Measurements from ENCODE around the gene ZDHHC1. TPM values are rescaled to one million over a fixed set of nuclear protein-coding genes. Genes with fewer than 3 reads are reported as not detected.

The ZDHHC1 gene
- total RNA-seq, 4 donors from 2014 or later: 33.3 to 63.8 (median 50.9) TPM

GRCh38 chr16:67458121-67458641 is 41.9 kb upstream of the ZDHHC1 start:
- peaks cover 70 to 91% of the 10 kb centered on the region in 2 donors for H3K4me1 ChIP-seq
- no peaks in the 10 kb centered on the region for H3K36me3 ChIP-seq
- intact Hi-C loops (cut with DNase I): no loop called here
- no peak overlapping the region for H3K4me3 ChIP-seq (replicated peaks in 1 of 3)
- H3K27ac ChIP-seq: peak overlapping the region; percentile 85 to 90 (median 88)
- no peak for DNase-seq
- 56 to 71% methylated on average over 2 to 6 of the region's 6 CpGs for WGBS, 2 donors
- H3K27me3 ChIP-seq: no peaks in the 10 kb centered on the region
- H3K9me3 ChIP-seq: no peaks in the 10 kb centered on the region
- TF ChIP-seq CTCF (IDR thresholded peaks at IDR 0.05): no peak
- TF ChIP-seq POLR2A (IDR thresholded peaks at IDR 0.05): no peak

GRCh38 chr16:67457611-67458010 is 41.3 kb upstream of the ZDHHC1 start:
- Histone ChIP-seq H3K9me3 (no peaks in the 10 kb centered on the region), H3K4me3 (replicated peaks in 1 of 3) (no peak overlapping the region), H3K36me3 (no peaks in the 10 kb centered on the region), H3K27ac (peak overlapping the region; percentile 85 to 90 (median 88)), H3K27me3 (no peaks in the 10 kb centered on the region), H3K4me1 (peaks cover 66 to 89% of the 10 kb centered on the region in 2 donors)
- DNase-seq: peak; percentile 51 to 77
- TF ChIP-seq POLR2A (IDR thresholded peaks at IDR 0.05) (no peak), CTCF (IDR thresholded peaks at IDR 0.05) (no peak)
- WGBS, 2 donors: 43 to 45% methylated on average over 3 to 7 of the region's 7 CpGs
- intact Hi-C loops (cut with DNase I): no loop called here

DNA sequence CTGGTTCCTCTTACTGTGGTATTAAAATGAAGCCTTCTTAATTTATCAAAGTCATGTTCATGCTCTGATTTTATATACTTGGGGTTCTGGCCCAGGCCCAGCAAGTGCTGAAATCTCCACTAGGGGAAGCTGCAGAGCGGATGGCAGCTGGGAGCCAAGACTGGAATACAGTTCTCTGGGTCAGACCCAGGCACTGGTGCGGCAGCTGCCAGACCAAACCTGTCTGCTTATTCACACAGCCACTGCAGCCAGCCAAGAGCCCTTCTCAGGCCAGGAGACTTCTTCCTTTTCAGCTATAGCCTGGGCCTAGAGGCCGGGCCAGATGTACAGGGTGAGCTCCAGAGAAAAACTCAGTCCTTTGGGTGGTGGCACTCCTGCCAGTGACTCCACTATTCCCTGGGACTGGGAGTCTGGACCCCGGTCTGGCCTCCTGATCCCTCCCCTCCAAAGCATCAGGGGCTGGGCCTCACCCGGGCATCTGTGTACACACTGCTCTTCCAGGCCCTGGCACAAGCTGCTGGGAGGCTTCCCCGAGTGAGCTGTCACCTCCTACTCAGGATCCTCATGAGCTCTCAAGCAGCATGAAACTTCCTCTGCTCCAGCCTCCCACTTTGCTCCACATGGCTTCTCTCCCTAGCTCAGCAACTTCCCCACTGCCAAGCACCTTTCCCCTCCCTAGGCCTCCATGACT is 40.3 kb upstream of the ZDHHC1 start:
- Histone ChIP-seq H3K27me3 (no peaks in the 10 kb centered on the region), H3K4me3 (replicated peaks in 1 of 3) (no peak overlapping the region), H3K27ac (peak overlapping the region; percentile 27 to 90 (median 85)), H3K4me1 (peaks cover 64 to 89% of the 10 kb centered on the region in 2 donors), H3K36me3 (no peaks in the 10 kb centered on the region), H3K9me3 (no peaks in the 10 kb centered on the region)
- intact Hi-C loops (cut with DNase I): no loop called here
- TF ChIP-seq CTCF (IDR thresholded peaks at IDR 0.05) (peak in 4 of 6 experiments; percentile 35 to 45 (median 40)), POLR2A (IDR thresholded peaks at IDR 0.05) (no peak)
- 29 to 36% methylated on average over 4 of the region's 6 CpGs for WGBS, 2 donors
- peak; percentile 79 to 81 for DNase-seq

DNA sequence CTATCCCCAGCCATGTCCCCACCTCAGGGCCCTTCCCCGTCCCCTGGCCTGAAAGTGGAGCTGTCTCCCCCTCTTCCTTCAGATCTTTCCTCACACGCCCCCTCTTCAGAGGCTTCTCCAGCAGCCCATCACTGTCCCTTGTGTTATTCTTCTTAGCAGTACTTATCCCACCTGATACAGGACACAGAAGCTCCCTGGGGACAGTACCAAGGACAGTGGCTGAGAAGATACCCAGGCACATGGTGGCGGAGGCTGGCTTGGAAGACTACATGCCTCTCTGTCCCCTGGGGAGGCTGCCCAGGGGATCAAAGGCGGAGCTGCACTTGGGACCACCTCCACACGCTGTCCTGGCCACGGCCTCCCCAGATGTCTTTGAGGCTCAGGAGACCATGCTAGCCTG is 38.6 kb upstream of the ZDHHC1 start:
- H3K27me3 ChIP-seq: no peaks in the 10 kb centered on the region
- DNase-seq: no peak
- no peaks in the 10 kb centered on the region for H3K9me3 ChIP-seq
- intact Hi-C loops (cut with DNase I): no loop called here
- H3K4me3 ChIP-seq (replicated peaks in 1 of 3): no peak overlapping the region
- WGBS, 2 donors: 93 to 98% methylated on average over 6 of the region's 6 CpGs
- no peak overlapping the region for H3K27ac ChIP-seq
- TF ChIP-seq POLR2A (IDR thresholded peaks at IDR 0.05) (no peak), CTCF (IDR thresholded peaks at IDR 0.05) (no peak)
- peaks cover 63 to 89% of the 10 kb centered on the region in 2 donors for H3K4me1 ChIP-seq
- no peaks in the 10 kb centered on the region for H3K36me3 ChIP-seq

GRCh38 chr16:67454104-67454503 is 37.8 kb upstream of the ZDHHC1 start:
- 87 to 89% methylated on average over 5 of the region's 5 CpGs for WGBS, 2 donors
- no peak for TF ChIP-seq POLR2A (IDR thresholded peaks at IDR 0.05)
- no peak for DNase-seq
- H3K27me3 ChIP-seq: no peaks in the 10 kb centered on the region
- no peak overlapping the region for H3K27ac ChIP-seq
- peaks cover 63 to 89% of the 10 kb centered on the region in 2 donors for H3K4me1 ChIP-seq
- H3K9me3 ChIP-seq: no peaks in the 10 kb centered on the region
- no peak overlapping the region for H3K4me3 ChIP-seq (replicated peaks in 1 of 3)
- intact Hi-C loops (cut with DNase I): no loop called here
- no peaks in the 10 kb centered on the region for H3K36me3 ChIP-seq

Data from thyroid gland (tissue), 4 donors.